HG02938 (cell line): ENCODE results near the gene RAB3C.
A peak's percentile ranks its signal among the peaks of the same experiment; 100 is the strongest.

Experiments used
- ATAC-seq: cut with Tn5 transposase; IDR thresholded peaks from one replicate; pipeline ENCODE4 v1.9.1; 2021; ENCODE audit warnings: mild to moderate bottlenecking, moderate library complexity; ENCODE audit not compliant: unreplicated experiment

Gene RAB3C

DNA sequence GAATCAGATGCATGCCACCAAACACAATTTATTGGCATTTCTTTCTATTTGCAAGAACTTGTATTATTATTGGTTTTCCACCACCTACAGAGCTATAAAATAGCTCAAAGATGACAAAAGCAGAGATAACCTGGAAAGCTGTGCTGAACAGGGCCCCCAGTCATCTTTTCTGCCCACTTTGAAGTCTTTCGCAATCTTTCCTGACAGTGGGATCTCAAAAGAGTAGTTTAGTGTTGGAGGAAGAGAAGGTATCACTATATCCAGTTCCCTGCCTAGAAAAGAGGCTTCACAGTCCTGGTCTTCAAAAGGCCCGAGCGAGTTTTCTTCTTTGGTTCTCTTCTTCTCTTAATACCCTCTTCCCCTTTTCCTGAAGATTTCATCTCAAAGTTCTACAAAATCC lies 231.0 kb downstream of the RAB3C start:
- no peak for ATAC-seq

DNA sequence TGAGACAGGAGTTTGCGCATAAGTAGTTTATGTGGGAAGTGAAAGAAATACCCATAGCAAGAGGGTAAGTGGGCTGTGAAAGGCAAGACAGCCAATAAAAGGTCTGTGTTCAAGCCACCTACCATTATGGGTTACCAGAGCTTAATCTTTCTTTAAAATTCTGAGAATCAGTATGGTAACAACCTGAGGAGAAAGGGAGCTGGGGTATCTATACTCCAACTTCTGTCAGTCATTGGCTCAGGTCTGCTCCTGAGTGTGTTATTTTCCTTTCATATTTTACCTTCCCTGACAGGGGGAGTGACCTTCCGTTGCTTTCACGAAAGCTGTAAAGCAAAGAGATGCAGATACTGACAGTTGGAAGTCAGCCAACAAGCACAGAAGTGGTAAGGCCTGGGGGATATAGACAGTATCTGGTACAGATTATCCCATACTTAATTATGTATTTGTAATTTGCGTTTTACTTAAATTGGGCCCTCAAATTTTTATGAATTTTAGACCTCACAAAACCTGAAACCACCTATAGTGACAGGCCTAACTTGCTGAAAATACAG lies 233.4 kb downstream of the RAB3C start:
- ATAC-seq: no peak

DNA sequence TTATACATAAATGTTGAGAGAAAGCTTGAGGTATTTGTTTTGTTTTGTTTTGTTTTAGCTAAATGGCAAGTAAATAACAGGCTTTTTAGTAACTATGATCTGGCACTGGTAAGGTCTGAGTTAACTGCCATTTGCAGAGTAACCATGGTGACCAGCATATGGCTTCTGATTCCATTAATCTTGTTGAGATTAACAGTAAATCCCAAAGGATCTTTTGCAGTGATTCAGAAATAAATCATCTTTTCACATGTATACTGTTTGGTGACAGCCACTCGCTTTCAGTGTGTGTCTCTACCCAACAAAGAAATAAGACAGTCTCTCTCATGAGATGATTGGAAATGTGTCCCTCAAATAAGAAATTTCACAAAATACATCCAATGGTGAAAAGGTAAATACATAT lies 235.6 kb downstream of the RAB3C start:
- ATAC-seq: no peak

DNA sequence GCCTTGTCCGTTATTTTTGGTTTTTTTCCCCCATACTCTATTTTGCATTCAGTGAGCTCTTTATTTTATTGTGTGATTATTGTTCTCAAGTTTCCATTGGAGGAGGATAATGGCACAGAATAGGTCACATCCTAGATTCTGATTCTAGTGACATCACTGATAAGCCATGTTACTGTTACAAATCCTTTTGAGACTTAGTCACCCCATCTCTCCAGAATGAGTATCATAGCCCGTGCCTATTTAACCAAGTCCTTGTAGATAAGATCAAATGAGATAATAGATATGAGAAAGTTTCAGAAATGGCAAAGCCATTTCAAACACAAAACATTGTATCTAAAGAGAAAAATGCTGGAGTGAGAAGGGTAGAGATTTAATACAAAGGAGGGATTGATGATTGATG lies 242.6 kb downstream of the RAB3C start:
- no peak for ATAC-seq

DNA sequence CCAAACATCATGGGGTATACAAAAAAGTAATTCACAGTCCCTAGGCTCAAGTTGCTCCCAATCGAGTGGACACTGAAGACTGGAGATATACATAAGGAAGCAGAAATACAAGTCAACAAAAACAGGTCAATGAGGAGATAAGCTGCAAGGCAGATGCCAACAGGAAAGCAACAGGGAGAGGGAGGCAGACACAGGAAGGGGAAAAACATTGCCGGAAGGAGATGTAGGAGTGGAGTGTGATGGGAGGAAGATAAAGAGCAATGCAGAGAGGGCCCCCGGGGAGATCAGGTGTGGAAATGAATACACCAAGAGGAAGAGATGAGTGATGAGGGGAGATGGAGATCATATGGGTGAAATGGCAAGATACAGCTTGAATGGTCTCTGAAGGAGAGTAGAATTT lies 243.0 kb downstream of the RAB3C start:
- no peak for ATAC-seq

DNA sequence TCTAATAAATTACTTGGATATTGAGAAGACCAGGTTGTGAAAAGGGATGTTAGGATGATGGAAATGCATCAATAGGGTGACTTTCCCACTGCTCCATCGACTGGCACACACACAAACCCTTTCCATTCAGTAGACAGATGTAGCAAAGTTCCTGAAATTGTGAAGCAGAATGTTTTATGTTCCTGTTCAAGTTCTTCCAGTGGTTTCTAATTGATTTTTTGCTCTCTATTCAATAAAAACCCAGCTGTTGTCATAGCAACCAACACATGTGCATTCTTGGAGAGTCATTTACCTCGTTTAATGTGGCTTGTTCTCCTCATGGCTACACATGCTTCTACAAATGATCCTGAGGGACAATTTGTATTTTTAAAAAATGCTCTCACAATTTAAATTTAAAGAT lies 244.6 kb downstream of the RAB3C start:
- ATAC-seq: no peak

DNA sequence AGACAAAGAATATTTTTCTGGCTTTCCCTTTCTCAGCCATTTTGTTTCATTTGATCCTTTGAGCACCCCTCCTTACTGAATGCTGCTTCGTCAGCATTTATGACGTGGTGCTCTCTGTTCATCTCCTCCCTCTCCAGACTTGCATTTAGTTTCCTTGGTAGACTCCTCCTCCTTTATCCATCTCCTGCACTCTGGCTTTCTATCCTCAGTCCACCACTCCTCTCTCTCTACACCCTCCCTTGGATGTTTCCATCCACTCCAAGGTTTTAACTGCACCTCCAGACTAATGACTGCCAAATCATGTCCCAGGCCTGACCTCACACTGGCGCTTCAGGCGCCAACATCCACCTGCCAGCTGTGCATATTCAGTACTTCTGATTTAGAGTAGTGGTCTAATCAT lies 245.4 kb downstream of the RAB3C start:
- ATAC-seq: no peak

DNA sequence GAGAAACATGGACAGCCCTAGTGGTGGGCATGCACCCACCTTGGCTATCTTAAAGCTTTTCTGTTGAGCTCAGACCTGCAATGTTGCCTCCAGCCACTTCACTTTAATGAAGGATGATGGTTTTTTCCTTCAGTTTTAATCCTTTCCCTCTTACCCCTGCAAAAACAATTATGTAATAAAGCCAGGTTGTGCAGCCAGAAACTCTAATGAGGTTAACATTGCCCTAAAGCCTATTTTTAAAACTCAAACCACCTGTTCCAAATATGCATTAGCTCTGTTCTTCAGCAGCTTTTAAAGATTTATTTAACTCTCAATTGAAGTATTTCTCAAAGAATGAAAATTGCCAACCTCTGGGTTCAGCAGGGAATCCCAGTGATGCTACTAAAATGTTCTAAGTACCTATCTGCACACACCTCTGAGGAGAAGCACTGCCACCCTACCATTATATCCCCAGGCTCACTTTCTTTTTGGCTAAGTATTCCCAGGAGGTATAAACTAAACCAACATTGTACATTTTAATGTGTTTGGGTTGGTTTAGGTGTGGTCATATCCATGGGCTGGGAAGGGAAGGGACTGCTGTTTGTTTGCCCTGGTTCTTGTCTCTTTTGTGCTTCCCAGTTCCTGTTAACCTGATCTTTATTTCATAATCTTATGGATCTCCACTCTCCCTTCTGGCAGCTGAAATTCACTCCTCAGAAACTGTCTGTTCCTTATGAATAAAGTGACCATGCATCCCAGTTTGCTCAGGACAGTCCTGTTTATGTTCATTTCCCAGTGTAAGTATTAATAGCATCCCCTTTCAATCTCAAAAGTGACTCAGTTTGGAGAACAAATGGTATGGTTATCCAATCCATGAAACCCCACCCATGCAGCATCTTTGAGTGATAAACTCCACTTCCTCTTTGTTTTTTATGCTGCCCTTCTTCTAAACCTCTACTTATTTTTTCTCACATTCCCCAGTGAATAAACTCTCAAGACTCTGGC lies 251.7 kb downstream of the RAB3C start:
- ATAC-seq: no peak

DNA sequence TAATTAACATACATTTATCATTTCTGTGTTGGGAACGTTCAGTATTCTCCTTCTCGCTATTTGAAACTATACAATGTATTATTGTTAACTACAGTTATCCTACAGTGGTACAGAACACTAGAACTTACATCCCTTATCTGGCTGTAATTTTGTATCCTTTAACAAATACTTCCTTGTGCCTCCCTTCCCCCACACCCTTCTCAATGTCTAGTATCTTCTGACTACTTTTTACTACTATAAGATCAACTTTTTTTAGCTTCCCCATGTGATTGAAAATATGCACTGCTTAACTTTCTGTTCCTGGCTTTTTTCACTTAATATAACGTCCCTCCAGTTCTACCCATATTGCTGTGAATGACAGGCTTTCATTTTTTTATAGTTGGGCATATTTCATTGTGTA lies 253.5 kb downstream of the RAB3C start:
- ATAC-seq: no peak

DNA sequence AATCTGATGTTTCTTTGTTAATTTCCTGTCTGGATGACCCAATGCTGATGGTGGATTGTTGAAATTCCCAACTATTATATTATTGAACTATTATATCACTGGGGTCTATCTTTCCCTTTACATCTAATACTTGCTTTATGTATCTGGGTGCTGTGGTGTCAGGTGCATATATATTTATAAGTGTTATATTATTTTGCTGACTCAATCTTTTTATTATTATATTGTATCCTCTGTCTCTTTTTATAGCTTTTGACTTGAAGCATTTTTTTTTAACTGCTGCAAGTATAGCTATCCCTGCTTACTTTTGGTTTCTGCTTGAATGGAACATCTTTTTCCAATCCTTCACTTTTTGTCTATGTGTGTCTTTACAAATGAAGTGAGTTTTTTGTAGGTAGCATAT lies 255.9 kb downstream of the RAB3C start:
- ATAC-seq: no peak

DNA sequence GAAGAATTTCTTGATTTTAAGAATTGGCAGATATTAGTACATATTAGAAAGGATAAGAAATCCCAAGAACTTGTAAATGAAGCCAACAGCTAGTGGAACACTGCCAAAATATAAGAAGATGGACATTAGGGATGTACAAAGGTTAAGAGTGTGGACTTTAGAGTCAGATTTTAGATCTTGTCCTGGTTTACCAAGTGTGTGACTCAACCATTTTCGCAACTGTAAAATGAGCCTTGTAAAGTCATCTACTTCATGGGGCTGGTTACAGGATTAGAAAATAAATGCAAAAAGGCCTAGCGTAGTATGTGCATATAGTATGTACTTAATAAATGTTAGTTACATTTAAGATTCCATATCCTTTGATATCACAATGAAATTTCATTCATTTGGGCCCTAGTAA lies 260.0 kb downstream of the RAB3C start:
- ATAC-seq: no peak

DNA sequence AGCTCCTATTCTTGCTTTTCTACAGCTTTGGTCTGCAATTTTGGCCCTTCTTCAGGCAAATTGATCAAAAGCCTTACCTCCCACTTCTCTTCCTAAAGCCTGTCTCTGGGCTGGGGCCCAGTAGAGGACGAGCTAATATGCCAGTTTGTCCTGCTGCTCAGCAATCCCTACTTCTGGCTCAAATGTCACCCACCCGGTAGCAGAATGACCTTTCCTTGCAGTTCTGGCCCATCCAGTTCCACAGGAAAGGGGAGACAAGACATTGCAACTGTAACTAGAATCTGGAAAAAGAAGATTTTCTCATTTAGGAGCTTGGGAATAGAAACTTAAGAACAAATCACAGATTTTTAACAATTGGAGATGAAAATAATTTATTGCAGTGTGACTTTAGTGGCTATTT lies 261.5 kb downstream of the RAB3C start:
- ATAC-seq: no peak

DNA sequence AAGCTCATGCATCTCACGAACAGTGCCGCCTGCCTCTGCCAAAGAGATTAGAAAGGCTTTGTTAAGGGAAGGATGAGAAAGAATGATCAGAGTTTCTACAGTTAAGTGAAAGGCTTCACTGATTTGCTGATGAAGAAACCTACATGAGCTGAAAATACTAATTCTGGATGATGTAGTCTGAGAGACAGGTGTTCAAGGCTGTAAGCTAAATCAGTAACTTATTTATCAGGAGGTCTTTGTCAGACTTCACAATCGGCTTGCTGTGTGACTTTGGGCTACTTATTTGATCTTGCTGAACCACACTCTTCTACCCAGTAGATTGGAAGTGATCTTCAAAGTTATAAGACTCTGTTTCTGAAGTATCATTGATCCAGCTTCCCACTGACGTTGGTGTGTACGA lies 264.2 kb downstream of the RAB3C start:
- no peak for ATAC-seq

DNA sequence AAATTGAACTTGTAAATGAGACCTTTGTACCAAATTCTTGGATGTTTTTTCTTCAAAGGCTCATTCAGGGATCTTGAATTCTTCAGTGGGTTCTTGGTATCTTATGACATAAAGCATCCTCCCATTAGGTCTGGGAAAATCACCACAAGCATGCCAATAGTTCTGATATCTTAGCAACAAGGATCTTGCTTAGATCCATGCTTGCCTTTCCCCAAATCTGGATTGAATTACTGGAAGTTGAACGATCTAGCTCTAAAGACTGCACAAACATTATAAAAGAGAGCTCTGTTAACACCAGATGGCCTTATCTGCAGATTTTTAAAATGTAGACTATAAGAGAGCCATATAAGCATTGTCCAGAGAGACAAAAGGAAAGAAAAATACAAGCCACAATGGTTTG lies 266.3 kb downstream of the RAB3C start:
- no peak for ATAC-seq

DNA sequence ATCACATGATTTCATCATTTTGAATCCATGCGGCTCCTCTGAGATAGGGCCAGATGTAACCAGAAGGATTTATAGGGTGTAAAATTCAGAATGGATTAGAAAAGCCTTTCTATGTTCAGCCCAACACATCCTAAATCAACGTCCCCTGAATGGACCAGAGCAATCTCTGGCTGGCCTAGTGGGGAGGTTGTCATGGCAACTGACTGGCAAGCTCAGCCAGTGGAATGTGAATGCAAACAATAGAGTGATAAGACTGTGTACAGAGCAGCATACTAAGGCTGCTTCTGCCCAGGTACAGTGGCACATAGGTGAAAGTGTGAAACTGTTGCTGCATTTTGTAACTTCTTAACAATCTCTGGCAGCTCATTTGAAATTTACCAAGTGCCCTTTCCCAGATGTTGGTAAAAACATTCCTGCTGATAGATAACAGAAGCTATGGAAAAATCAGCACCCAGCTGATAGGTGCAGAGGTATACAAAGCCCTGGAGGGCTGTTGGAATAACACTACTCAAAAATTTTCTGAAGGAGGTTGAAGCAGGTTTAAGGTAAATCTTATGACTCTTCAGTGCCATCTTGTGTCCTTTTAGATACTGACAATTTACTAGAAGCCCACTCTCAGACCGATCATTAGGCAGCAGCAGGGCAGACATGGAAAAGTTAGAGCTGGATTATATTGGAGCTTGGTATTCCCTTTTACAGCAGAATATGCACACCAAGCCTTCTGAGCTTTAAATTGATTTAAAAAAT lies 267.2 kb downstream of the RAB3C start:
- no peak for ATAC-seq

DNA sequence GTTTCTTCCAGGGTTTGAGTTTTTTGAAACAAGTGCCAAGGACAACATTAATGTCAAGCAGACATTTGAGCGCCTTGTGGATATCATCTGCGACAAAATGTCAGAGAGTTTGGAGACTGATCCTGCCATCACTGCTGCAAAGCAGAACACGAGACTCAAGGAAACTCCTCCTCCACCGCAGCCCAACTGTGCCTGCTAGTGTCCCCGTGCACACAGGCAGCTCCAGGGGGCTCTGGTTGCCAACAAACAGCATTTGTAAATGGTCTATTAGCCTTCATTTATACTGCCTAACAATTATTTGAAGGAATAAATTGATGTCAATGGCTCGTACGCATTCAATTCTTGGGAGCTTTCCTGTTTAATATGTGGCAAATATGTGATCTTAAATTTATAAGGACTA lies 268.3 kb downstream of the RAB3C start:
- ATAC-seq: no peak

DNA sequence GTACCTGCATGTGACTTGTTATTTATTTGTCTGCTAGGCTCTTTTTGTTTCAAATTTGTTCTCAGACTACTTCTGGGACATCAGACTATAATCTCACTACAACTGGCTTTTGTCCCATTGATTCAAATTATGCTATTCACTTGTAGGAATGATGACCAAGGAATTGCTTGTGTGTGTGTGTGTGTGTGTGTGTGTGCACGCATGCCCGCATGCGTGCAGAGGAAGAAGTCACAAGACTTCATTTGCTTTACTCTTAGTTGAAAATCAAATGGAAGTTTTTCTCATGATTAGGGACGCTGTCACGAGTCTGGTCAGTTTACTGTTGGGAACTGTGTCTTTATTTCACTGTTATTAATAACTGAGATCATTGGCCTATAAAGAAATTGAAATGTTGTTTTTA lies 268.7 kb downstream of the RAB3C start:
- no peak for ATAC-seq

DNA sequence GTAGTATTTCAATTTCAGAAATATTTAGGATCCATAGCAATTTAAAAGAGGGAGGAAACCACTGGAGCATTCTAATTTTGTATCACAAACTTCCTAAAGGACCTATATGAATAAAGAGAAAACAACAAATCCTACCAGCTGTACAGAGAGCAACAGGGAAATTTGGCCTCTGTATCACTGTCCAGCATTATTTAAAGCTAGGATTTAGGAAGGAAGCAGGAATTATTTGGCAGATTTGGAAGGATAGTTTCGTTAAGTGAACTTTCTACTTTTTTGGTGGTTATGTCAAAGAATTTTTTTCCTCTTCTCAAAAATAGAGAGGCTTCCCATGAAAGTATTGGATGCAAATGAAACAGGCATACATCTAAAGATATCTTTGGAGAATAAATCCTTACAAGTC lies 269.7 kb downstream of the RAB3C start:
- no peak for ATAC-seq

DNA sequence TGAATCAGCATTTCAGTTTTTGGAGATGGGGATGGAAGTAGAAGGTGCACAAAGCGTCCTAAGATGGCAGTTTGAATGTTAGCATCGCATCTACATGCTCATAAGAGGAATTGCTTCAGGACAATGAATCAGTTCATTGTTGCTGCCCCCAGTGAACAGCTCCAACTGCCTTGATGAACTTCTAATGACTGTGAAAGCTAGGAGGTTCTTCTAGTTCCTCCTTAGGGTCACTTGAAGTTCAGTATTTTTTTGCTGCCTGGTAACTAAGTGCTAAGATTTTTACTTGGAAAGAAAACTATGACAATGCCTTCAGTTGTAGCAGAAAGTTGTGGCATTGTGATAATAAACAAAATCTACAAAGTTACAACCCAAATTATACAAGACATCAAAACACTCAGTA lies 271.6 kb downstream of the RAB3C start:
- no peak for ATAC-seq

DNA sequence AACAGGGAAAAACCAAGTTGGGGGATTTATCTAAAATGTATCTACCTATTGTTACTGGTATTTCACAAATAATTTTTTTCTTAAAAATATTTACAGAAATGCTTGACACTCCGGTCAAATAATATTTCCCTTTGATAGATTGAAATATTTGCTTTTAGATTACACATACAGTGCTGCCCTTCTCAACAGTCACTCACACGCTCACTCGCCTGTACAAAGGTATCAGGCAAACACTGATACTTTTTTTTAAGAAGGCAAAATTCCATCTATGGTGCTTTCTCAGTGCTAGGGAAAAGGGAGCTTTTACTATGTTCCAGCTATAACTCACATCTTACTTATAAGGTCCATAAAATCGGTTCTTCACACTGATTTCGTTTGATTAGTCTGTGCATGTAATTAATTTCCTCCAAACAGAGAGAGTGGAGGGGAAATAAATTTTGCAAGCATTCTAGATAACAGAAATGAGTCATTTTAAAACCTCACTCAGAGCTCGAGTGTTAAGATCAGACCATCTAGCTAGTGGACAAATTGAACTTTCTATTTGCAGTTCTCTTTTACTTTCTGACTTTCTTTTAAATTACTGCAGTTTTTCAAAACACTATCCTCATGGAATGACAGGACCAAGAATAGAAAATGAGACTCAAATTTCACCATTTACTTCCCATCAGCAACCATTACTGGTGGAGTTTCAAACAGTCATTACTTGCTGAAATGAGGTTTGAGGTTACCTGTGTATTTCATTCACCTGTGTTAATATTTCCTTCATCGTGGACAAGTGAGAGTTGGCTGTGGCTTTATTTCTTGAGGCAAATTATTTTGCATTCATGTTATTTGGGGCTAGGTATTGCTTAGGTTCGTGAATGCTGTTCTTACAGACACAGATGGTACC lies 273.2 kb downstream of the RAB3C start:
- peak; percentile 72 for ATAC-seq

DNA sequence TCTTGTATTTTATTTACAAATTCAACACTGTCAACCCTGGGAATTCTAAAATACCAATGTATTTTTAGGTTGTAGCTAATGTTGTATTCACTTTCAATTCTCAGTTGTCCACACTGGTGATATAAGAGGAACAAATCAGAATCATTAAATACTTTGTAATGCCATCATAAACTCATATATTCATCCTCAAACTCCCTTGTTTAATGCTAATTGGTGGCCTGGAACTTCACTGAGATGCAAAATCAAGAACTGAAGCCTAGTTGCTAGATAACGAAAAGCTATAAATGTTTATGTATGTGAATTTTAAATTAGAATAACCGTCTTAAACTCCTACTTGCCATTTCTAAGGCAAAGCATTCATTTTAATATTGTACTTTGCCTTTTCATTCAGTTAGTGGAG lies 274.7 kb downstream of the RAB3C start:
- no peak for ATAC-seq
